Activated CD4-positive, alpha-beta T cell treated with anti-CD3 and anti-CD28 coated beads, Interleukin-2, Interleukin-6, amounts not matched to agents 100 ng/mL and 50 ng/mL, durations not matched to agents 16 hours and 8 hours (primary cell): Measurements from ENCODE around the gene TSPEAR.
"Not testable (repeated sequence)": the region's sequence is repeated elsewhere in the genome, so short reads cannot be mapped to it uniquely, and the experiment has no call there.

ENCODE experiments used
- DNase-seq: peaks from one replicate; pipeline ENCODE4 v3.0.0-alpha.2; 2020

The TSPEAR gene

GRCh38 chr21:44511938-44512275 is 199.5 kb downstream of the TSPEAR start:
- DNase-seq, result no peak

GRCh38 chr21:44511219-44511937 is 200.0 kb downstream of the TSPEAR start:
- DNase-seq, result no peak

GRCh38 chr21:44510508-44511218 is 200.7 kb downstream of the TSPEAR start:
- peak; percentile 78 for DNase-seq

GRCh38 chr21:44510109-44510507 is 201.3 kb downstream of the TSPEAR start:
- no peak for DNase-seq

GRCh38 chr21:44509539-44509938 is 201.8 kb downstream of the TSPEAR start:
- DNase-seq, result no peak

- no peak for DNase-seq
These were observed 202.5 kb downstream of the TSPEAR start for GRCh38 chr21:44508711-44509445.

- DNase-seq, result no peak
These were observed 203.0 kb downstream of the TSPEAR start for GRCh38 chr21:44508426-44508710.

GRCh38 chr21:44507673-44508425 is 203.5 kb downstream of the TSPEAR start:
- DNase-seq, result no peak

- DNase-seq, result no peak
These were observed 204.8 kb downstream of the TSPEAR start for GRCh38 chr21:44506279-44507255.

GRCh38 chr21:44505673-44506278 is 205.6 kb downstream of the TSPEAR start:
- DNase-seq, result no peak

- no peak for DNase-seq
These were observed 207.4 kb downstream of the TSPEAR start for GRCh38 chr21:44503901-44504399.

GRCh38 chr21:44503006-44503889 is 208.1 kb downstream of the TSPEAR start:
- DNase-seq, result not testable (repeated sequence)

- DNase-seq, result no peak
These were observed 209.0 kb downstream of the TSPEAR start for GRCh38 chr21:44502171-44502958.

- DNase-seq, result no peak
These were observed 211.3 kb downstream of the TSPEAR start for GRCh38 chr21:44500111-44500510.

- DNase-seq, result no peak
These were observed 211.7 kb downstream of the TSPEAR start for GRCh38 chr21:44499631-44500030.

GRCh38 chr21:44499211-44499560 is 212.2 kb downstream of the TSPEAR start:
- no peak for DNase-seq

- DNase-seq, result no peak
These were observed 212.8 kb downstream of the TSPEAR start for GRCh38 chr21:44498280-44499210.

GRCh38 chr21:44497703-44498126 is 213.7 kb downstream of the TSPEAR start:
- DNase-seq, result no peak
